Testis (tissue), 3 donors: ENCODE data around the gene SF3B5. TPM values are rescaled to one million over a fixed set of nuclear protein-coding genes. Genes with fewer than 3 reads are reported as not detected.

Experiments used
- DNase-seq: peaks from one replicate; pipeline ENCODE4 v3.0.0-alpha.2; 2019
- H3K27ac ChIP-seq, 2 donors: fragments of 200-600 bp; sonication (generic); one replicate each; pipeline ENCODE4 v1.5.1; 2019
- H3K27me3 ChIP-seq: fragments of 200-600 bp; sonication (generic); one replicate; pipeline ENCODE4 v1.5.1; 2019
- H3K36me3 ChIP-seq: fragments of 200-600 bp; sonication (generic); one replicate; pipeline ENCODE4 v1.5.1; 2017; ENCODE audit warnings: low read depth; ENCODE audit errors: missing control alignments
- H3K4me1 ChIP-seq: fragments of 200-600 bp; sonication (generic); one replicate; pipeline ENCODE4 v1.5.1; 2019
- H3K4me3 ChIP-seq, 2 donors: fragments of 200-600 bp; sonication (generic); one replicate each; pipeline ENCODE4 v1.5.1; 2017 to 2019
- H3K9me3 ChIP-seq: fragments of 200-600 bp; sonication (generic); one replicate; pipeline ENCODE4 v1.5.1; 2017
- POLR2A ChIP-seq: fragments of 450-650 bp; IDR thresholded peaks from one replicate; pipeline ENCODE4 v1.6.1; 2017; ENCODE audit warnings: antibody characterized with exemption, mild to moderate bottlenecking, moderate library complexity
- WGBS, 2 donors: methylation state at CpG; one replicate each; pipeline ENCODE4 v1.1.5; 2018; 5-methylcytosine and 5-hydroxymethylcytosine counted together
- intact Hi-C: fragments of 100-400 bp; cut with DNase I; formaldehyde crosslinking; loops from one replicate; pipeline ENCODE4 v1.15.1; 2023; ENCODE audit warnings: low total_unique reads
- polyA plus RNA-seq: library from polyadenylated mRNA; stranded (reverse); fragments of 350-450 nt; fragmentation: Illumina TruSeq; extraction: RNeasy Lipid Tissue Mini Kit (QIAGEN cat#74804); gene quantifications from one replicate; pipeline ENCODE4 v1.2.3, GENCODE V29; 2014; ENCODE audit warnings: low read depth, low replicate concordance; ENCODE audit not compliant: insufficient read depth
- total RNA-seq, 2 donors: library from RNA; depleted of rRNA; stranded (reverse); fragments of >200 nt; gene quantifications; one replicate each; pipeline ENCODE4 v1.2.3, GENCODE V29; 2016
- TF ChIP-seq, protein P1 (sequence below), 3 experiments: fragments of 450-650 bp in 2 of 3; fragments of 200-600 bp in 1 of 3; sonication (generic) in 1 of 3; IDR thresholded peaks; one replicate each; pipeline ENCODE4 v1.5.1; 2016 to 2019; ENCODE audit warnings: antibody characterized with exemption in 3 of 3, mild to moderate bottlenecking in 2 of 3, moderate library complexity in 1 of 3

SF3B5 gene
- total and polyA plus RNA-seq, 3 donors from 2014 or later = 153 to 200 (median 174) TPM

DNA sequence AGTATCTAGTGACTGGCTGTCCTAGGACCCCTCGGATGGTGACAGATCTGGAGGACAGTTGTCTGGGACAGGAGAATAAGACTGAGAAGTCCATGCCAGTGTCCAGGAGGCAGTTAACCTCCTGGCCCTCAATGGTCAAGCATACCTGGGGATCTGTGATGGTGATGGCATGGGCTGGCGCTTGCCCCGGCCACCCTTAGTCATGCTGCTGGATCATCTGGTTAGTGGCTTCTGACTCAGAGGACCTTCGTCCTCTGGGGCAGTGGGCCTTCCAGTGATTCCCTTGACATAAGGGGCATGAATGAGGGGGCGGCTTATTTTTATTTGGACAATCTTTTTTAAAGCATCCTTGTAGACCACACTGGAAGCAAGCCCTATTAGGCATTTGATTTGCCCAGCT, 24.0 kb upstream of the SF3B5 start:
- 94 to 96% methylated on average over 4 to 5 of the region's 5 CpGs for WGBS, 2 donors
- intact Hi-C loops = loop anchor here (10.0 kb wide), 1 partner anchor 1535 kb away; no protein-coding TSS in a partner anchor

DNA sequence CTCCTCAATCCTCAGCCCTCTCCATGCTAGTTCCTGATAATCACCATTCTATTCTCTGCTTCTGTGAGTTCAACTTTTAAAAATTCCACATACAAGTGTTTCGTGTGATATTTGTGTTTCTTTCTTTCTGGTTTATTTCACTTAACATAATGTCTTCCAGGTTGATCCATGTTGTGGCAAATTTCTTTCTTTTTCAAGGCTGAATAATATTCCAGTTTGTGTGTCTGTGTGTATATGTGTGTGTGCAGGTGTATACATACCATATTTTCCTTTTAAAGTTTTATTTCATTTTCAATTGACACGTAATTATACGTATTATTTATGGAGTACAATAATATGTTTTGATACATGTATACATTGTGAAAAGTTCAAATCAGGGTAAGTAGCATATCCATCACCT, 19.8 kb upstream of the SF3B5 start:
- Histone ChIP-seq H3K9me3 (no peaks in the 10 kb centered on the region), H3K4me3 (no peak overlapping the region), H3K27ac (no peak overlapping the region), H3K27me3 (no peaks in the 10 kb centered on the region), H3K4me1 (no peaks in the 10 kb centered on the region), H3K36me3 (no peaks in the 10 kb centered on the region)
- no peak for DNase-seq
- intact Hi-C loops = loop anchor here (10.0 kb wide), 1 partner anchor 1540 kb away; no protein-coding TSS in a partner anchor
- no peak for TF ChIP-seq POLR2A
- TF ChIP-seq, protein P1, sequence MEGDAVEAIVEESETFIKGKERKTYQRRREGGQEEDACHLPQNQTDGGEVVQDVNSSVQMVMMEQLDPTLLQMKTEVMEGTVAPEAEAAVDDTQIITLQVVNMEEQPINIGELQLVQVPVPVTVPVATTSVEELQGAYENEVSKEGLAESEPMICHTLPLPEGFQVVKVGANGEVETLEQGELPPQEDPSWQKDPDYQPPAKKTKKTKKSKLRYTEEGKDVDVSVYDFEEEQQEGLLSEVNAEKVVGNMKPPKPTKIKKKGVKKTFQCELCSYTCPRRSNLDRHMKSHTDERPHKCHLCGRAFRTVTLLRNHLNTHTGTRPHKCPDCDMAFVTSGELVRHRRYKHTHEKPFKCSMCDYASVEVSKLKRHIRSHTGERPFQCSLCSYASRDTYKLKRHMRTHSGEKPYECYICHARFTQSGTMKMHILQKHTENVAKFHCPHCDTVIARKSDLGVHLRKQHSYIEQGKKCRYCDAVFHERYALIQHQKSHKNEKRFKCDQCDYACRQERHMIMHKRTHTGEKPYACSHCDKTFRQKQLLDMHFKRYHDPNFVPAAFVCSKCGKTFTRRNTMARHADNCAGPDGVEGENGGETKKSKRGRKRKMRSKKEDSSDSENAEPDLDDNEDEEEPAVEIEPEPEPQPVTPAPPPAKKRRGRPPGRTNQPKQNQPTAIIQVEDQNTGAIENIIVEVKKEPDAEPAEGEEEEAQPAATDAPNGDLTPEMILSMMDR (IDR thresholded peaks at IDR 0.05) = no peak
- 93 to 94% methylated on average over 3 of the region's 3 CpGs for WGBS, 2 donors

More for the DNA sequence above, 24.0 kb upstream of the SF3B5 start:
- no peak for DNase-seq
- Histone ChIP-seq H3K4me1 (no peaks in the 10 kb centered on the region), H3K36me3 (no peaks in the 10 kb centered on the region), H3K4me3 (no peak overlapping the region), H3K9me3 (no peaks in the 10 kb centered on the region), H3K27me3 (no peaks in the 10 kb centered on the region), H3K27ac (no peak overlapping the region)
- TF ChIP-seq POLR2A = no peak
- TF ChIP-seq, protein P1 (IDR thresholded peaks at IDR 0.05) = no peak

DNA sequence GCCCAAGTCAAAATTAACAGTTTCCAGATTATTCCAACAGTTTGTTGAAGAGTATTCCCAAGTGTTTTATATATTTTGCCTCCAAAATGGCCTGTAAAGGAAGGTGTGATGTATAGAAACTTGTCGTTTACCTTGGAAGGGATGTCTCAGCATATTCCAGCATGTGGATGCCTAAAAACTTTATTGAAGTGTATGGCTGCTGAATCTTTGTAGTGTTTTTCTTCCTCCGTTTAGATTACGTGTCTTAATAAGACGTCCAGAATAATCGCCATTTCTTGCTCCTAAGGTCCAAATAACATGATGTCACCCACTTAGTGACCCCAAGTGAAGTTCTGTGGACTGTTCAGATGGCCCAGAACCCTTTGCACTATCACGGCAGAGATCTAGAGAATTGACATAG, 18.0 kb upstream of the SF3B5 start:
- Histone ChIP-seq H3K36me3 (no peaks in the 10 kb centered on the region), H3K9me3 (no peaks in the 10 kb centered on the region), H3K4me1 (no peaks in the 10 kb centered on the region), H3K27ac (no peak overlapping the region), H3K27me3 (no peaks in the 10 kb centered on the region), H3K4me3 (no peak overlapping the region)
- WGBS, 2 donors = 89 to 93% methylated on average over 6 of the region's 6 CpGs
- intact Hi-C loops = loop anchor here (10.0 kb wide), 1 partner anchor 1541 kb away; no protein-coding TSS in a partner anchor
- DNase-seq = no peak
- TF ChIP-seq POLR2A = no peak
- TF ChIP-seq, protein P1 (IDR thresholded peaks at IDR 0.05) = no peak

DNA sequence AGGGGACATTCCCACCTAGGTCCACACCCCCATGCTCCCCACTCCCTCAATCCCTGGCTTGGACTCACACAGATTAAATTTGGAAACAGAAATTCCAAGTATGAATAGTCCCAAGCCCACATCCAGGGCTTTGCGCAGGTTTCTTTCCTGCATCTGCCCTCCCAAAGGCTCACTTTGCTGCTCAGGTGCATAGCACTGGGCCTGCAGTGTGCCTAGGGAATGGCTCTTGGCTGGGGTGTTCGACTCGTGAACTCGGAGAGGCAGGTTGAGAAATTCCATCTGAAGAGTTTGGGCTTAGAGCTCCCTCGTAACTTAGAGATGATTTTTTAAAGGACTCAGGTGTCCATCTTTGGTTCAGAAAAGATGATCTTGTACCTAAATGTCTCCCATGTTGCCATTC, 14.8 kb upstream of the SF3B5 start:
- no peaks in the 10 kb centered on the region for H3K4me1 ChIP-seq
- no peaks in the 10 kb centered on the region for H3K27me3 ChIP-seq
- no peak for TF ChIP-seq POLR2A
- TF ChIP-seq, protein P1 (IDR thresholded peaks at IDR 0.05) = no peak
- H3K9me3 ChIP-seq = no peaks in the 10 kb centered on the region
- H3K27ac ChIP-seq = no peak overlapping the region
- DNase-seq = no peak
- H3K36me3 ChIP-seq = no peaks in the 10 kb centered on the region
- no peak overlapping the region for H3K4me3 ChIP-seq
- 78 to 86% methylated on average over 5 of the region's 5 CpGs for WGBS, 2 donors
- intact Hi-C loops = loop anchor here (10.0 kb wide), 1 partner anchor 1545 kb away; no protein-coding TSS in a partner anchor

DNA sequence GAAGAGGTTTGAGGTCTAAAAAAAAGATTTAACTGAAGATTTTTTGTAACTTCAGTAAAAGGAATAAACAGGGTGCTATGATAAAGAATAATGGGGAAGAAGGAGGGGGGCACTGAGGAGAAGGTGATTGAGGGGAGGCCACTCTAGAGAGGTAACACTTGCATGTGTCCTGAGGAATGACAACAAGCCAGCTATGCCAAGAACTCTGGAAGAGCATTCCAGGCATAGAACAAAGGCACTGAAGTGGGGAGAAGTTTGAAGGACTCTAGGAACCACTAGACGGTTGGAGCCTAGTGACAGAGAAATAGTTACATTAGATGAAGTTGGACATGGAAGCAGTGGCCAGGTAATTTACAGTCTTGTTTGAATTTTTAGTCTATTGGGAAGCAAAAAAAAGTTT, 10.8 kb upstream of the SF3B5 start:
- intact Hi-C loops = no loop called here
- Histone ChIP-seq H3K36me3 (no peaks in the 10 kb centered on the region), H3K27me3 (no peaks in the 10 kb centered on the region), H3K27ac (no peak overlapping the region), H3K4me3 (no peak overlapping the region), H3K4me1 (no peaks in the 10 kb centered on the region), H3K9me3 (no peaks in the 10 kb centered on the region)
- no peak for TF ChIP-seq POLR2A
- TF ChIP-seq, protein P1 (IDR thresholded peaks at IDR 0.05) = no peak
- WGBS, 2 donors = 58 to 64% methylated on average over 1 of the region's 1 CpG
- DNase-seq = no peak
